ENCODE results near the gene GNG3. TPM values are rescaled to one million over a fixed set of nuclear protein-coding genes. Genes with fewer than 3 reads are reported as not detected.

Gene GNG3
- total RNA-seq, 2 donors from 2014 or later, result not detected

Other genes with a start within 250 kb of the GNG3 start
- 100 to 1,000 TPM; 692 to 863 TPM for gene AHNAK, start 160.9 kb upstream of the GNG3 start, total RNA-seq
- 1,000 to 10,000 TPM; 1,954 to 1,984 TPM for gene EEF1G, start 133.8 kb upstream of the GNG3 start, total RNA-seq
- gene TUT1, start 116.2 kb upstream of the GNG3 start, total RNA-seq, result 10 to 100 TPM; 20.9 to 23.2 TPM
- gene MTA2, start 105.8 kb upstream of the GNG3 start, total RNA-seq, result 100 to 1,000 TPM; 140 to 175 TPM
- gene EML3, start 94.9 kb upstream of the GNG3 start, total RNA-seq, result 100 to 1,000 TPM; 169 to 174 TPM
- gene ROM1, start 94.4 kb upstream of the GNG3 start, total RNA-seq, result 1 to 10 TPM in 1 of 2 donors, under 1 TPM in 1; 0.94 to 1.2 TPM
- gene B3GAT3, start 85.7 kb upstream of the GNG3 start, total RNA-seq, result 10 to 100 TPM; 53.0 to 57.2 TPM
- 100 to 1,000 TPM; 168 to 179 TPM for gene GANAB, start 61.1 kb upstream of the GNG3 start, total RNA-seq
- 10 to 100 TPM; 12.1 to 13.0 TPM for gene INTS5, start 54.4 kb upstream of the GNG3 start, total RNA-seq
- 10 to 100 TPM; 20.0 to 21.6 TPM for gene C11orf98, start 42.5 kb upstream of the GNG3 start, total RNA-seq
- gene CSKMT, start 42.4 kb upstream of the GNG3 start, total RNA-seq, result 10 to 100 TPM in 1 of 2 donors, 1 to 10 TPM in 1; 8.0 to 15.9 TPM
- gene UQCC3, start 36.0 kb upstream of the GNG3 start, total RNA-seq, result 1 to 10 TPM; 2.6 to 3.3 TPM
- gene LBHD1, start 35.4 kb upstream of the GNG3 start, total RNA-seq, result 10 to 100 TPM; 12.0 to 14.9 TPM
- gene UBXN1, start 28.6 kb upstream of the GNG3 start, total RNA-seq, result 100 to 1,000 TPM; 195 to 203 TPM
- not detected for gene LRRN4CL, start 18.1 kb upstream of the GNG3 start, total RNA-seq
- gene BSCL2, start 252 bp upstream of the GNG3 start, total RNA-seq, result 10 to 100 TPM; 20.8 to 20.9 TPM
- 10 to 100 TPM; 41.4 to 43.2 TPM for gene HNRNPUL2, start 19.8 kb downstream of the GNG3 start, total RNA-seq
- 10 to 100 TPM; 11.0 to 14.1 TPM for gene TTC9C, start 20.8 kb downstream of the GNG3 start, total RNA-seq
- 1 to 10 TPM; 7.4 to 9.1 TPM for gene ZBTB3, start 46.5 kb downstream of the GNG3 start, total RNA-seq
- gene POLR2G, start 53.9 kb downstream of the GNG3 start, total RNA-seq, result 10 to 100 TPM; 65.0 to 65.7 TPM
- 10 to 100 TPM; 14.1 to 15.8 TPM for gene TAF6L, start 63.7 kb downstream of the GNG3 start, total RNA-seq
- 10 to 100 TPM; 20.5 to 27.7 TPM for gene TMEM179B, start 79.7 kb downstream of the GNG3 start, total RNA-seq
- gene TMEM223, start 84.3 kb downstream of the GNG3 start, total RNA-seq, result 1 to 10 TPM; 5.7 to 7.3 TPM
- 100 to 1,000 TPM; 271 to 305 TPM for gene NXF1, start 97.8 kb downstream of the GNG3 start, total RNA-seq
- 100 to 1,000 TPM; 103 to 119 TPM for gene STX5, start 124.4 kb downstream of the GNG3 start, total RNA-seq
- gene TEX54, start 125.2 kb downstream of the GNG3 start, total RNA-seq, result not detected
- gene WDR74, start 131.9 kb downstream of the GNG3 start, total RNA-seq, result 100 to 1,000 TPM; 146 to 163 TPM
- gene SLC3A2, start 173.2 kb downstream of the GNG3 start, total RNA-seq, result 100 to 1,000 TPM; 233 to 240 TPM
- gene CHRM1, start 213.7 kb downstream of the GNG3 start, total RNA-seq, result not detected

Data from T-helper 17 cell (primary cell).